ENCODE data around the gene HNRNPH3.
"Not testable (repeated sequence)": the region's sequence is repeated elsewhere in the genome, so short reads cannot be mapped to it uniquely, and the experiment has no call there.

HNRNPH3 gene

DNA sequence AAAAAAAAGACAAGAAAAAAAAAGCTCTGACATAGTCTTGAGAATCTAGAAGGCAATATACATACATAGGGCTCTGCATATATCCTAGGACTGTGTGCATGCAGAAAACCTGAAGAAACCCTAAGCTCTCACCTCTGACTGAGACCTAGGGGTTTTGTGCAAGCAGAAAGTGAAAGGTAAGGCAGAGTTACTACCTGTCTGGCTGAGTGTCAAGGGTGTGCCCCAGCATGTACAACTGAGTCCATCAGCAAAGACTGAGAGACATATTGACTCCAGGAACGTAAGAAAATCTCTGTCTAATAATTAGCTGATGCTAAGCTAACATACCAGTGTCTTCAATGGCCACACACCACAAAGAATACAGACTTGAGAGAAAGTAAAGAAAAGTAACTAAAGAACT lies 16.3 kb upstream of the HNRNPH3 start:
- DNase-seq (ENCODE audit: low read depth) = peak; percentile 28
- TF ChIP-seq, protein P1, sequence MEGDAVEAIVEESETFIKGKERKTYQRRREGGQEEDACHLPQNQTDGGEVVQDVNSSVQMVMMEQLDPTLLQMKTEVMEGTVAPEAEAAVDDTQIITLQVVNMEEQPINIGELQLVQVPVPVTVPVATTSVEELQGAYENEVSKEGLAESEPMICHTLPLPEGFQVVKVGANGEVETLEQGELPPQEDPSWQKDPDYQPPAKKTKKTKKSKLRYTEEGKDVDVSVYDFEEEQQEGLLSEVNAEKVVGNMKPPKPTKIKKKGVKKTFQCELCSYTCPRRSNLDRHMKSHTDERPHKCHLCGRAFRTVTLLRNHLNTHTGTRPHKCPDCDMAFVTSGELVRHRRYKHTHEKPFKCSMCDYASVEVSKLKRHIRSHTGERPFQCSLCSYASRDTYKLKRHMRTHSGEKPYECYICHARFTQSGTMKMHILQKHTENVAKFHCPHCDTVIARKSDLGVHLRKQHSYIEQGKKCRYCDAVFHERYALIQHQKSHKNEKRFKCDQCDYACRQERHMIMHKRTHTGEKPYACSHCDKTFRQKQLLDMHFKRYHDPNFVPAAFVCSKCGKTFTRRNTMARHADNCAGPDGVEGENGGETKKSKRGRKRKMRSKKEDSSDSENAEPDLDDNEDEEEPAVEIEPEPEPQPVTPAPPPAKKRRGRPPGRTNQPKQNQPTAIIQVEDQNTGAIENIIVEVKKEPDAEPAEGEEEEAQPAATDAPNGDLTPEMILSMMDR (IDR thresholded peaks at IDR 0.05; ENCODE audit: insufficient read depth, low read depth, low read length, missing control alignments) = no peak
- no peak overlapping the region for H3K4me3 ChIP-seq (ENCODE audit: low read length)

DNA sequence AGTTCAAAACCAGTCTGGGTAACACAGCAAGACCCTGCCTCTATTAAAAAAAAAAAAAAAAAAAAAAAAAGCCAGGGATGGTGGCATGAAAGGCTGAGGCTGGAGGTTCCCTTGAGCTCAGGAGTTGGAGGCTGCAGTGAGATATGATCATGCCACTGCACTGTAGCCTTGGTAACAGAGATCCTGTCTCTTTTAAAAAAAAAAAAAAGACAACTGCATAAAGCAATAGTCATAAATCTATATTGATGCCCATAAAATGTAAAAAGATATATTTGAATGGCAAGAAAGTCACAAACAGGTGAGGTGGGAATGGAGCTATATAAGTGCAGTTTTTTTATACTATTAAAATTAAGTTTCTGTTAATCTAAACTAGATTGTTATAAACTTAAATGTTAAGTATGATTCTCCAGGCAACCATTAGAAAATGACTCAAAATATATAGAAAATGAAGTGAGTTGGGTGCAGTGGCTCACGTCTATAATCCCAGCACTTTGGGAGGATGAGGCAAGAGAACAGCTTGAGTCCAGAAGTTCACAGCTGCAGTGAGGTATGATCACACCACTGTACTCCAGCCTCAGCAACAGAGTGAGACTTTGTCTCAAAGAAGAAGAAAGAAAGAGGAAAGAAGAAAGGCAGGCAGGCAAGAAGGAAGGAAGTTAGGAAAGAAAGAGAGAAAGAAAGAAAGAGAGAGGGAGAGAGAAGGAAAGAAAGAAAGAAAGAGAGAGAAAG lies 13.4 kb upstream of the HNRNPH3 start:
- TF ChIP-seq, protein P1 (IDR thresholded peaks at IDR 0.05; ENCODE audit: insufficient read depth, low read depth, low read length, missing control alignments) = no peak
- H3K4me3 ChIP-seq (ENCODE audit: low read length) = no peak overlapping the region
- DNase-seq (ENCODE audit: low read depth) = no peak

DNA sequence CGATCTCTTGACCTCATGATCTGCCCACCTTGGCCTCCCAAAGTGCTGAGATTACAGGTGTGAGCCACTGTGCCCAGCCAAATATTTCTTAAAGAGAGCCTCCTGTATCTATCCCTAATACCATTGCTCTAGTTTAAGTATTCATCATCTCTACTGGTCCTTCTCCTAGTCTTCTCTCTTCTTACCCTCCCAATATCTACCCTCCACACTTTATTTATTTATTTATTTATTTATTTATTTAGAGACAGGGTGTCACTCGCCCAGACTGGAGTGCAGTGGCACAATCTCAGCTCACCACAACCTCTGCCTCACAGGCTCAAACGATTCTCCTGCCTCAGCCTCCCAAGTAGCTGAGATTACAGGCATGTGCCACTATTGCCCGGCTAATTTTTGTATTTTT lies 7.5 kb upstream of the HNRNPH3 start:
- H3K4me3 ChIP-seq (ENCODE audit: low read length); DNase-seq (ENCODE audit: low read depth): not testable (repeated sequence)

DNA sequence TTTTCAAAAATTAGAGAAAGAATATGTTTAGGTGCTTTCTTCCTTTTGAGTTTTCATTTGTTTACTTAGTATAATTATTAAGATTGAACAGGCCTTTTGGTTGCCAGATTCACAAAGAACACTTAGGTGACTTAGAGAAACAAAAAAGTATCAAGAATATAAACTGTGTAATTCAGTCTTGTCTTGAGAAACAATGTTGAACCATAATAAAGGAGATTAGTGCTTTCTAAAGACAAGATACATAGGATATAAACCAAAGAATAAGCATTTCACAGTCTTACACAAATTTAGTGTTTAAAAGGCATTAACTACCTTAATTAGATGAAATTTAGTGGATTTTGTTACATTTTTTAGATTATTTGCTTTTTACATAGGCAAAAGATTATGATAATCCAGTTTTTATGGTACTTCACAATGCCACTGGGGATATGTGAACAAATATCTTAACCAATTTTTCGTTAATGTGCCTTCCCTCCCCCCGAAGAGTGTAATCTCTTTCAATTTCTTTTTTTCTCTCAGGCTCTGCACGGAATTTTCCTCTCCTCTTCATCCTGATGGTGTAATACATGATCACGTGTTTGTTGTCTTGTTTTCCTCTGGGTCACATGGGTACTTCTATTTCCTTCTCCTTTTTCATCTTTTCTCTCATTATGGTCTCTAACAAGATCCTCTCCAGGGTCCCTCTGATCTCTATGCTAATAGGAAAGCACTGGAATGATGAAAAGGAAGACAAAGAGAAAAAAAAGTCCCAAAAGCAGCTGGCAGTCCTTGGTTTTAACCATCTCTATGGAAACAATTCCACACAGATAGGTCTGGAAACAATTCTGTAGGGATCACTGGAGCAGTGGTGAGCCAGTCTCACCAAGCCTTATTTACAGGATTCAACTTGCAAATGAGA lies 3.7 kb upstream of the HNRNPH3 start:
- TF ChIP-seq, protein P1 (IDR thresholded peaks at IDR 0.05; ENCODE audit: insufficient read depth, low read depth, low read length, missing control alignments) = no peak
- H3K4me3 ChIP-seq (ENCODE audit: low read length) = no peak overlapping the region
- peak; percentile 24 for DNase-seq (ENCODE audit: low read depth)

DNA sequence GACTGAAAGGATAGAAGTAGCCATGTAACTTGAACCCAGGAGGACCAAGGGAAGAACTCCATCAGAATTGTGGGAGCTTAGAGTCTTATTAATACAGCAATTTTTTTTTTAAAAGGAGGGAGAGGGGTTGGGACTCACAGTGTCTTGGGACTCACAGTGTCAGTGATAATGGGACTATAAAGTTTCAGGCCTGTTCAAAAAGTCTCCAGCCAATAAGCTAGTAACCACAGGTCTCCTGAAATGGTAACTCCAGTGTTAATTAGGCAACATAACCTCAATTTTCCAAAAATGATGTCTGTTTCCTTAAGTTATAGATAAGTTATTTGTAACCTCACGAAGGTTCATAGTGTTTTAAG lies 2.4 kb upstream of the HNRNPH3 start:
- no peak overlapping the region for H3K4me3 ChIP-seq (ENCODE audit: low read length)
- DNase-seq (ENCODE audit: low read depth) = no peak
- TF ChIP-seq, protein P1 (IDR thresholded peaks at IDR 0.05; ENCODE audit: insufficient read depth, low read depth, low read length, missing control alignments) = no peak

DNA sequence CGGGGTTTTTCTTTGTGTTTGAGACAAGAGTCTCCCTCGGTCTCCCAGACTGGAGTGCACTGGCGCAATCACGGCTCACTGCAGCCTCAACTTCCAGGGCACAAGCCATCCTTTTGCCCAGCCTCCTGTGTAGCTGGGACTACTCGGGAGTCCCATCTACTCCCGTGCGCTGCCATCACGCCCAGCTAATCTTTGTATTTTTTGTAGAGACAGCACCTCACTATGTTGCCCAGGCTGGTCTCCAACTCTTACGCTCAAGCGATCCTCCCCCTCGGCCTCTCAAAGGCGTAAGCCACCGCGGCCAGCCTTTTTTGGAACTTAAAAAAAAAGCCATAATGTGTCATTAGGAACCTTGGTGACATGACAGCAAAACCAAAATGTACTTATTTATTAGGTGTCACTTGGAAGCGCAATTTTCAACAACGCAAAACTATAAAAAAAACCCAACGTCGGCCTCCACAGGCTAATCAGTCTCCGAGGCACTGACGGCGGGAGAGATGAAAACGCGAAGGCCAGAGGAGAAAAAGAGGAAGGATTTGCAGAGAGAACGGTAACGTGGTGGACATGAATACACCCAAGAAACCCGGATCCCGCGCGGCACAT lies 911 bp upstream of the HNRNPH3 start:
- TF ChIP-seq, protein P1 (IDR thresholded peaks at IDR 0.05; ENCODE audit: insufficient read depth, low read depth, low read length, missing control alignments) = no peak
- H3K4me3 ChIP-seq (ENCODE audit: low read length) = peak overlapping the region; percentile 90
- peak; percentile 15 for DNase-seq (ENCODE audit: low read depth)

All from epithelial cell of esophagus (primary cell).